HEK293T (cell line): ENCODE results near the gene FOXL2NB.
A peak's percentile ranks its signal among the peaks of the same experiment; 100 is the strongest.

Source experiments
- CTCF ChIA-PET: fragments of 350-600 bp; formaldehyde crosslinking; extraction: SDS; loops from one replicate; lab custom pipeline; 2021; ENCODE audit warnings: antibody characterized with exemption, inconsistent platforms; lab: Yijun Ruan, JAX
- POLR2A ChIA-PET: fragments of 350-600 bp; formaldehyde crosslinking; extraction: SDS; loops from one replicate; lab custom pipeline; 2020; ENCODE audit warnings: antibody characterized with exemption, inconsistent platforms; lab: Yijun Ruan, JAX
- DNase-seq: peaks from one replicate; pipeline ENCODE4 v3.0.0; 2012; ENCODE audit warnings: mixed read lengths; ENCODE audit errors: extremely low spot score
- ARNT ChIP-seq: fragments of 450-650 bp; IDR thresholded peaks from 2 replicates; pipeline ENCODE4 v1.6.1; 2017; ENCODE audit warnings: mild to moderate bottlenecking
- BHLHE40 ChIP-seq: fragments of 450-650 bp; IDR thresholded peaks from 2 replicates; pipeline ENCODE4 v1.6.1; 2016; ENCODE audit warnings: mild to moderate bottlenecking, moderate library complexity, borderline replicate concordance
- CTBP1 ChIP-seq: fragments of 450-650 bp; IDR thresholded peaks from 2 replicates; pipeline ENCODE4 v1.6.1; 2016; ENCODE audit warnings: borderline replicate concordance
- ELF4 ChIP-seq: fragments of 450-650 bp; IDR thresholded peaks from 2 replicates; pipeline ENCODE4 v1.6.1; 2017; ENCODE audit warnings: antibody characterized with exemption
- FOXA1 ChIP-seq: fragments of 450-650 bp; IDR thresholded peaks from 2 replicates; pipeline ENCODE4 v1.6.1; 2016; ENCODE audit warnings: mild to moderate bottlenecking
- FOXM1 ChIP-seq: fragments of 450-650 bp; IDR thresholded peaks from 2 replicates; pipeline ENCODE4 v1.6.1; 2017; ENCODE audit warnings: mild to moderate bottlenecking, borderline replicate concordance
- HDGF ChIP-seq: fragments of 450-650 bp; IDR thresholded peaks from 2 replicates; pipeline ENCODE4 v1.6.1; 2017; ENCODE audit warnings: antibody characterized with exemption, borderline replicate concordance
- L3MBTL2 ChIP-seq: fragments of 450-650 bp; conservative IDR thresholded peaks from 2 replicates; pipeline ENCODE4 v1.6.1; 2016; ENCODE audit warnings: mild to moderate bottlenecking
- LEF1 ChIP-seq: fragments of 450-650 bp; IDR thresholded peaks from 2 replicates; pipeline ENCODE4 v1.6.1; 2017; ENCODE audit warnings: mild to moderate bottlenecking, borderline replicate concordance
- NFRKB ChIP-seq: fragments of 450-650 bp; IDR thresholded peaks from 2 replicates; pipeline ENCODE4 v1.6.1; 2016; ENCODE audit warnings: mild to moderate bottlenecking, moderate library complexity
- SP1 ChIP-seq: fragments of 450-650 bp; IDR thresholded peaks from 2 replicates; pipeline ENCODE4 v1.6.1; 2017
- SUZ12 ChIP-seq: fragments of 450-650 bp; IDR thresholded peaks from 2 replicates; pipeline ENCODE4 v1.6.1; 2016; ENCODE audit warnings: mild to moderate bottlenecking
- TARDBP ChIP-seq: fragments of 450-650 bp; IDR thresholded peaks from 2 replicates; pipeline ENCODE4 v1.6.1; 2016
- ZNF384 ChIP-seq: fragments of 450-650 bp; IDR thresholded peaks from 2 replicates; pipeline ENCODE4 v1.6.1; 2016
- TF ChIP-seq, protein P1 (sequence below): fragments of 450-650 bp; IDR thresholded peaks from 2 replicates; pipeline ENCODE4 v1.6.1; 2016

The FOXL2NB gene

DNA sequence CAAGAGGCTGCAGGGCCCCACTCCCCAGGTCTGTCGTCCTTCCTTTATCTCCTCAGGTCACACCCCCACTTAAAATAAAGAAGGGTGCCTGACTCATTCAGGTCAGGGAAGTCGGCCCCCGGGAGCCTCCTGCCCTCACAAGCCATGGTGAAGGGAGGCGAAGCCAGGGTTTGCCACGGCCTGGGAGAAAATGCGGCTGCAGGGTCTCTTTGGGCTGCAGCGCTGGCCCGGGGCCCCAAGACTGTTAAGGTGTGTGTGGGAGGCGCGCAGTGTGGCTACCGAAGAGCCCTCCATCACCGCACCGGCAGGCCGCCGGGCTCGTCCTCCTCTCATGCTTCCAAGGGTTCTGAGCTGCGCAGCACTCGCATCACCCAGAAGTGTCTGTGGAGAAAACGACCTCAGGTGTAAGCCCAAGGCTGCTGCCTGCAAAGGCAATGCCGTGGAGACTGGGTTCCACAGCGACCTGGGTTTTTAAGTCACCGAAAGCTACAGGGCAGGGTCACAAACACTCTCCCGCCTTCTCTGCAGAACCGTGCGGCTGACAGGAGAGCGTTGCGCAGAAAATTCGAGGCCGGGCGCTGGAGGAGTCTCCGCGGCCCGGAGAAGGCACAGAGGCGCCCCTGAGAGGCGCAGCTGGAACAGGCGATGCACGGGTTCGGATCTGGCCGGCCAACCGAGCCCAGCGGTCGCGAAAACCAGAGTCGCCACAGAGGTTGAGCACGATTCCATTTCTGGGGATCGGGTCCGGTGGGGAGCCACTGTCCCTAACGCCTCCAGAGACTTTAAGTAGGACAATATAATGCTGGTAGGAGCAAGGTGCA lies 8.8 kb upstream of the FOXL2NB start:
- no peak for DNase-seq
- ChIA-PET POLR2A (no interaction called here), CTCF (no interaction called here)
- TF ChIP-seq BHLHE40 (no peak), HDGF (no peak), ZNF384 (no peak), SP1 (no peak), L3MBTL2 (no peak), LEF1 (no peak), FOXA1 (no peak), ARNT (no peak), SUZ12 (no peak)

DNA sequence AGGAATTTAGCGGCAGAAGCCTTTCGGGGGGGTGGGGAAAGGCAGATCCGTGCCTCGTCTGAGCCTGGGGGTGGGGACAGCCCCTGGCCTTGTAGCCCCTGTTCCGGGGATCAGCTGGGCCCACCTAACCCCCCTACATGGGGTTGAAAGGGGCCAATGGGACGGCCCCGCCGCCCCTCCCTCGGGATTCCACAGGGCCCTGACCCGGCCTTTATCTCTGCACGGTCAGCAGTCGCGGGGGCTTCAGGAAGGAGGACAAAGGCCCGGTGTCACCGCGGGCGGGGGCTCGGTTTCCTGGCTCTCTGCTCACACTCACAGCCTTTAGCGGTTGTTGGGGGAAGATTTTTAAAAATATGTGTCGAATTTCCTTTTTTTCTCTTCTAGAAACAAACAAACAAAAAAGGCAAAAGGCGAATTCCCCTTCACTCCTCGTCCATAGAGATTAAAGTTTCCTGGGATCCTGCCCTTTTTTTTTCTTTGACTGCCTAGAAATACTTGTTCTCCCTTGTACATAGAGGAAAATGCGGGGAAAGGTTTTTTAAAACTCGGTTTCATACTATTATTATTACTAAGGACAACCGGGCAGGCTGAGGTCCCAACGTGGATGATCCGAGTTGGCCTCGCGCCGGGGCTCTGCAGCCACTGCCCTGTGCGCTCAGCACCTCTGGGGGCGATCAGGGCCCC lies 8.0 kb upstream of the FOXL2NB start:
- CTCF ChIA-PET: no interaction called here
- TF ChIP-seq ELF4: no peak
- TF ChIP-seq NFRKB: no peak
- TF ChIP-seq ARNT: no peak
- no peak for TF ChIP-seq SUZ12
- no peak for TF ChIP-seq FOXA1
- TF ChIP-seq FOXM1: no peak
- no peak for TF ChIP-seq BHLHE40
- no peak for TF ChIP-seq LEF1
- TF ChIP-seq TARDBP: no peak
- TF ChIP-seq, protein P1, sequence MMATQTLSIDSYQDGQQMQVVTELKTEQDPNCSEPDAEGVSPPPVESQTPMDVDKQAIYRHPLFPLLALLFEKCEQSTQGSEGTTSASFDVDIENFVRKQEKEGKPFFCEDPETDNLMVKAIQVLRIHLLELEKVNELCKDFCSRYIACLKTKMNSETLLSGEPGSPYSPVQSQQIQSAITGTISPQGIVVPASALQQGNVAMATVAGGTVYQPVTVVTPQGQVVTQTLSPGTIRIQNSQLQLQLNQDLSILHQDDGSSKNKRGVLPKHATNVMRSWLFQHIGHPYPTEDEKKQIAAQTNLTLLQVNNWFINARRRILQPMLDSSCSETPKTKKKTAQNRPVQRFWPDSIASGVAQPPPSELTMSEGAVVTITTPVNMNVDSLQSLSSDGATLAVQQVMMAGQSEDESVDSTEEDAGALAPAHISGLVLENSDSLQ: no peak
- POLR2A ChIA-PET: no interaction called here
- no peak for DNase-seq

DNA sequence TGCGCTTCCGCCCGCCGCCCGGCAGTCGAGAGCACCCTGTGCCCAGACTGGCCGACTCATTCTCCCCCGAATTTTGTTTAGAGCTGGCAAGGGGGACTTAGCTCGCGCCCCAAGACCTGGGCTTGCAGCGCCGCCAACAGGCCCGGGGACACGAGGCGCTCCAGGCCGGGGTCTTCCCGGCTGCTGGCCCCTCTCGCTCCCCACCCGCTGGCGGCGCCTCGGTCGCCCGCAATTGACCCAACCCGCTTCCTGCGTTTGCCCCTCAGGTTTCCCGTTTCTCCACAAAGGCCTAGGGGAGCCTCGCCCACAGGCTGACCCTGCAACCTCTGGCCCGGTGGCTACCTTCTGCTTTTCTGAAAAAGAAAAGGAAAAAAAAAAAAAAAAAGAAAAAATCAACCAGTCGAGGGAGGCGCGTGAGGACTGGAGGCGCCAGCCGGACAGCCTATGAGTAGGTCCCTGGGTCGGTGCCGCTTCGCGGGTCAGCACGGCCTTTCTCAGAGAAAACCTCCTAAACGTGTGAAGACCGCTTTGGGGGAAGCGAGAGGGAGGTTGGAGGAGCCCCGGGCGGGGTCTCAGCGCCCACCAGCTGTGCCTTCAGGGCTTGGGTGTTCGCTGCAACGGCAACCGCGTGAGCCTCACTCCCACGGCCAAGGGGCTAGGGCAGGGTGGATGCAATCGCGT lies 7.3 kb upstream of the FOXL2NB start:
- no peak for TF ChIP-seq ELF4
- no peak for TF ChIP-seq SP1
- TF ChIP-seq ARNT: no peak
- TF ChIP-seq FOXA1: no peak
- TF ChIP-seq HDGF: no peak
- TF ChIP-seq BHLHE40: no peak
- TF ChIP-seq NFRKB: no peak
- TF ChIP-seq L3MBTL2: no peak
- TF ChIP-seq ZNF384: no peak
- TF ChIP-seq SUZ12: no peak
- TF ChIP-seq CTBP1: no peak
- TF ChIP-seq LEF1: no peak
- no peak for DNase-seq
- ChIA-PET POLR2A (no interaction called here), CTCF (interaction anchor here (0.9 kb wide), 1 partner anchor 460 kb away, joined by 3 read pairs; no protein-coding TSS in a partner anchor)

DNA sequence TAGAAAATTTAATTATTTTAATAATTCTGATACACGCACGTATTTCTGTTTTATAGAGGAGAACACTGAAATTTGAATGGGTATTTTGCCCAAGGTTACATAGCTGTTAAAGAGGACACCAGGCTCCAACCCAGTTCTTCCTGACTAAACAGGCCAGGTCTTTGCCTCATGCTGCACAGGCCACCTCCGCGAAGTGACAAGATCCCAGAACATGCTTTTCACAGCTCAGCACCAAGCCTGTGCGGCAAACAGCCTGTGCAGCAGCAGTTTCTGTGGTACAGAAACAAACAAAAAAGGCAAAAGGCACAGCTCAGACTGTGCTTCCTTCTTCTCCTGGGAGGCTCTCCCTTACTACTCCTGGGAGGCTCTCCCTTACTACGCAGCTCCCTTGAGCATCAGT lies 6.6 kb upstream of the FOXL2NB start:
- TF ChIP-seq ELF4: no peak
- TF ChIP-seq, protein P1: no peak
- no peak for TF ChIP-seq HDGF
- TF ChIP-seq NFRKB: no peak
- no peak for TF ChIP-seq SP1
- TF ChIP-seq ARNT: no peak
- TF ChIP-seq L3MBTL2: no peak
- TF ChIP-seq ZNF384: no peak
- no peak for TF ChIP-seq FOXM1
- no peak for TF ChIP-seq SUZ12
- POLR2A ChIA-PET: no interaction called here
- CTCF ChIA-PET: interaction anchor here (0.7 to 0.9 kb wide), 2 partner anchors 345 to 461 kb away, joined by 3 read pairs; no protein-coding TSS in a partner anchor
- no peak for DNase-seq

DNA sequence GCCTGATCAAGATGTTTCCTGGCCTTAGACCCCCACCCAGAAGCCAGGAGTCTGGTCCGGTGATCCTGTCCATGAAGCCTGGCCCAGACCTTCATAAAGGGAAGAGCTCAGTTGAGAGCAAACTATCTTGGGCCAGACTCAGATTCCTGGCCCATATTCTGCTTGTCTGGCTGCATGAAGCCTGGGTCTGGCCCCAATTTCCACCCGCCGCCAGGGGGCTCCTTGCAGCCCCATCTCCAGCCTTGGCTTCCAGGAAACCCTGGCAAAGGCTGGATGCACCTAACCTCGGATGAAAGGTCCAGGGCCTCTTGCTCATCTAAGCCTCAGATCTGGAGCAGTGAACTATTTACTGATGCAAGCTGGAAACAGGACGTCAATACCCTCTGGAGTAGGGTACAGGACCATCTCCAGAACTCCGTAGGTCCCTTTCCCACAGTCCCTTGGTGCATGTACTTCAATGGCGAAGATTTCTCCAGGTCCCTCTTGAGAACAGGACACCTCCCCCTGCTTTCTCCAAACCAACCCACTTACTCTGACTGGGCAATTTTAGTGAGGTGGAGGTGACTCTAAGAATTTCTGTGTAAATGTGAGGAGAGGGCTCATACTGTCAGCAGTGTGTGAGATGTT lies 5.6 kb upstream of the FOXL2NB start:
- peak; percentile 62 for DNase-seq

More for the DNA sequence above, 5.6 kb upstream of the FOXL2NB start:
- TF ChIP-seq CTBP1 (no peak), ARNT (no peak), BHLHE40 (no peak), L3MBTL2 (no peak), HDGF (no peak), NFRKB (no peak), SP1 (no peak), FOXM1 (no peak)
- TF ChIP-seq, protein P1: no peak
- POLR2A ChIA-PET: no interaction called here
- CTCF ChIA-PET: interaction anchor here (0.6 to 1.4 kb wide), 2 partner anchors 38 to 459 kb away, joined by 3 to 4 read pairs; no protein-coding TSS in a partner anchor
